GM18505 (cell line): ENCODE data around the gene SGMS1.

Experiments used
- ATAC-seq: cut with Tn5 transposase; IDR thresholded peaks from one replicate; pipeline ENCODE4 v1.9.1; 2021; ENCODE audit not compliant: unreplicated experiment
- POLR2A ChIP-seq: IDR thresholded peaks from 4 replicates; pipeline ENCODE4 v1.6.1; 2011; ENCODE audit warnings: borderline replicate concordance; ENCODE audit not compliant: insufficient read depth, insufficient read length; ENCODE audit errors: extremely low read depth

The SGMS1 gene

DNA sequence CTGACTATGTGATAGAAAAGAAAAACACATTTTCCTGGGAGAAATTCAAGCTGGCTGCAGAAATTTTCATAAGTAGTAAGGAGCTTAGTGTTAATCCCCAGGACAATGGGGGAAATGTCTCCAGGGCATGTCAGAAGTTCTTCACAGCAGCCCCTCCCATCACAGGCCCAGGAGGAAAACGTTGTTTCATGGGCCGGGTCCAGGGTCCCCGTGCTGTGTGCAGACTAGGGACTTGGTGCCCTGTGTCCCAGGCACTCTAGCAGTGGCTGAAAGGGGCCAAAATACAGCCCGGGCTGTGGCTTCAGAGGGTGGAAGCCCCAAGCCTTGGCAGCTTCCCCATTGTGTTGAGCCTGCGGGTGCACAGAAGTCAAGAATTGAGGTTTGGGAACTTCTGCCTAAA, 273.4 kb downstream of the SGMS1 start:
- no peak for ATAC-seq
- no peak for TF ChIP-seq POLR2A

DNA sequence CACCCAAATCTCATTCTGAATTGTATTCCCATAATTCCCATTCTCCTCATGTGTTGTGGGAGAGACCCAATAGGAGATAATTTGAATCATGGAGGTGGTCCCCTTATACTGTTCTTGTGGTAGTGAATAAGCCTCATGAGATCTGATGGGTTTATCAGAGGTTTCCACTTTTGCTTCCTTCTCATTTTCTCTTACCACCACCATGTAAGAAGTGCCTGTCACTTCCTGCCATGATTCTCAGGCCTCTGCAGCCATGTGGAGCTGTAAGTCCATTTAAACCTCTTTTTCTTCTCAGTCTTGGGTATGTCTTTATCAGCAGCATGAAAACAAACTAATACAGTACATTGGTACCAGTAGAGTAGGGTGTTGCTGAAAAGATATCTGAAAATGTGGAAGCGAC, 274.2 kb downstream of the SGMS1 start:
- no peak for ATAC-seq
- no peak for TF ChIP-seq POLR2A

DNA sequence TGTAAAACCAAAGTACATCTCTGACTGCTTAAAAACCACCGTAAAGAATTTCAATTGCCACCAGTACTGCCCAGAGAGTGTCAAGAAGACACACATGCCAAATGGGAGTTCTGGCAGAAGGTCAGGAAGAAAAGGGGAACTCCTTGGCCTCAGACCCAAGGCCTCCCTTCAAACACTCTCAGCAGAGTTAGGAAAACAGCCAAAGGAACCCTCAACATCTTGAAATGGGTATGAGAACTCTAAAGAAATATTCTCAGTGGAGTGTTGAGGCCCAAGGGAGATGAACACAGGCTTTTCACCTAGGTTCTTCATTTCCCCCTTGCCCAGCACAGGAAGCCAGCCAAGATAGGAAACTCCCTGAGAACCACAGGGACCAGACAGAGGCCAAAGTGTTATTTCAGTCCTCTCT, 276.4 kb downstream of the SGMS1 start:
- no peak for TF ChIP-seq POLR2A
- peak; percentile 90 for ATAC-seq

DNA sequence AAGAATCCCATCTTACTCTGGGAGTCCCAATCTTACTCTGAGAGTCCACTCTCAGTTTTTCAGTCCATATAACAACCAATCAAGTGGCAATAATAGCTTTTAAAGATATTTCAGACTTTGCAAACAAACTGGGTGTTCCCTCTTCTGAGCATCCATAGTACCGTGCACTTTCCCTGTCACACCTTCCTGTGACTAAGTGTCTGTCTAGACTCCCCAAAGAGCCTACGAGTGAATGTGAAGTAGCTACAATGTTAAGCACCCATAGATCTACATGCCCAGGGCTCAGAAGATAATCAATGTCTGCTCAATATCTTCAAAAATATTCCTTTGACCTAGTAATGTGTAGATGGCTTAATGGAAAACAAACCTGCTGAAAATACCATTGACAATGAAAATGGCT, 276.8 kb downstream of the SGMS1 start:
- no peak for ATAC-seq
- TF ChIP-seq POLR2A = no peak

DNA sequence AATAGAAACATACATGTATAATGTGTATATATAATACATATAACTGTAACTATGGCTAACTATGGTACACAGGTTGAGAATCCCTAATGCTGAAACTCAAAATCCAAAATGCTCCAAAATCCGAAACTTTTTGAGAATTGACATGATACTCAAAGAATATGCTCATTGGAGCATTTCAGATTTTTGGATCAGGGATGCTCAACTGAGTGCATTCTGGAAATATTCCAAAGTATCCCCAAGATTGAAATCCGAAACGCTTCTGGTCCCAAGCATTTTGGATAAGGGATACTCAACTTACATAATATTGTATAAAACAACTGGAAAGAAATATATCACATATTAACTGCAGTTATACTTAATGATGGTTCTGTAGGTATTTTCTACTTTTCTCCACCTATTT, 278.2 kb downstream of the SGMS1 start:
- no peak for TF ChIP-seq POLR2A
- no peak for ATAC-seq

DNA sequence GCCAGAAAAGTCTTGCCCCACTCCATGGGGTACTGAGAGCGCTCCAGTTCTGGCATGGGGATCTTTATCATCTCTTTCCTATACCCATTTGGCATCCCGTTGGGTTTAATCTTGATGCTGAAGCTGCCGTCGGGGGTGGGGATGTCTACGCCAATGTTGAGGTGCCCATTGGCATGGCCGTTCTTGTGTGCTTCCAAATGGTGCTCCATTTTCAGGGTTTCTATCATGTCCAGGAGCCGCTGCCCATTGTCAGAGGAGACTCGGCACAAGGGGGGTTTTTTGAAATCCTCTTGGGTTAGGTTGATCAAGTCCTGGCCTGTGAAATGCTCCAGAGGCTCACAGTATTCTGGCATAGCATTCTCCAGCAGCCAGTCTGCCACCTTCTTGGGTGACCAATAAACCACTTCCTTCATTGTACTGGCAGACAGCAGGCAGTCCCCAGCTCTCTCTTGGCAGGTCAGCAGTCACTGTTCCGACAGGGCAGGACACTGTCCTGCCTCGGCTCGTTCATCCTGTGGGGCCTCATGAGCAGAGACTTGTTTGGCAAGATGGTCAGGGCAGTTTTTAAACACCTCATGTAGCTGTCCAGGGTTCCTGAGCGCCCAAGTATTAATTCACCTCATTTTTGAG, 279.9 kb downstream of the SGMS1 start:
- TF ChIP-seq POLR2A = no peak
- no peak for ATAC-seq

DNA sequence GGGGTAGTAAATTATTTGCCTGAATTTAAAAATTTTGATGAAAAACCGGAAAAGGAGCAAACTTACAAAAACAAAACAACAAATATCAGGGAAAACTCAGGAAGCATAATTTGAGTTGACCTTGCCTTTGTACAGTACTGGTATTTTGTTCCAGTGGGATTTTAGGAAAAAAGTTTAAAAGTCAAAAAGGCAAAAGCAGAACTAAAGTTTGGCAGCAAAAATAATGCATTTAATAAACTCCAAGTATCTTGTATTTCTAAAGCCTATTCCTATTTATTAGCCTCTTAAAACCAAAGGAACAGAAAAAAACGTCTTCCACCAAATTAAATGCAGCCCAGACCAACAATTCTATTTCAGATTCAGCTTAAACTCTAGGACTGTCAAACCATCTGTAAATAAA, 281.8 kb downstream of the SGMS1 start:
- TF ChIP-seq POLR2A = no peak

DNA sequence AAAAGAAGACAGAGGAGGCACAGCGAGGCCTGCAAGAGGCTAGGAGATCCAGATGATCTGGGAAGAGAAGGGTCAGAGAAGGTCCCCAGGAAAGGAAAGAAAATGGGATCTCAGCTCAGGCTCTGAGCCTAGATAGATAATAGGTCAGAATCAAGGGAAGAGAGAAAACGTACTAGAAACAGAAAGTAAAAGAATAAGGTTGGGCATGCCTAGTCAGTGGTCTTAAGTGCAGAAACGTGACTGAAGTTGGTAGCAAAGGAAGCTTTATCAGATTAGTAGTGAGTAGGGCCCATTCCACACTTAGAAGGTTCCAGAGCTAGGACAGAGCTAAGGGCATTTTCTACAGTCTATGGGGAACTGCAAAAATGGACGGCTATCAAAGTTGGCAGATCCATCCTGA, 287.6 kb downstream of the SGMS1 start:
- no peak for ATAC-seq
- TF ChIP-seq POLR2A = no peak

More for the DNA sequence above, 281.8 kb downstream of the SGMS1 start:
- no peak for ATAC-seq

DNA sequence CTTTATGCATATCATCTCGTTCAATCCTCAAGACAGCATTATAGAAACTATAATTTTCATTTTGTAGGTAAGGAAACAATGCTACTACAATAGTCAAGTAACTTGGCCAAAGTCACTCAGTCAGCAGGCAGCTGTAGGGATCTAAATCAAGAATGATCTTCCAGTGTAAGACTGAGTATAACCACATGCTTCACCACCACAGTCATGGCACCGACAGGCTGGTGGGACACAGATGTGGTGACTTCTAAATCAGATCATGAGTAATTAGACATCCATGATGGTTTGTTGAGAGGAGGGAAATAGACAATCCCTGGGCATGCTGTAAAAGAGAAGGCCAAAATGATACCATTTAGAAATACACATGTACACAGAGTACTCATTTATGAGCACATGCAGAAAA, 288.4 kb downstream of the SGMS1 start:
- no peak for TF ChIP-seq POLR2A
- ATAC-seq = no peak

DNA sequence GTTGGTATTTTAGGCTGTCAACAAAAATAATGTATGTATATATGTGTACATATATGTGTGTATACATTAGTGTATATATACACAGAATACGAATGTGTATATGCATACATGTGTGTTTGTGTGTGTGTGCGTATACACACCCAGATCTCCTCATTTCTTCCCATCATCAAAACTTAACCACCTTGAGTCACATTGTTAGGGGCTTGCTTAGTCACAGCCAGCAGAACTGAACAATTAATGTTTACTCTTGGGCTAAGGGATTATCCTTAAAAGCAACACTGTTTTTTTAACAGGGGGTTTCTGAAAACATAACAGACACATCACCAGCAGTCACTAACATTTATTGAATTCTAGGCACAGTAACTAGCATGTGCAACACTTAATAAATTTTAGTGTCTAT, 289.5 kb downstream of the SGMS1 start:
- TF ChIP-seq POLR2A = no peak
- no peak for ATAC-seq

DNA sequence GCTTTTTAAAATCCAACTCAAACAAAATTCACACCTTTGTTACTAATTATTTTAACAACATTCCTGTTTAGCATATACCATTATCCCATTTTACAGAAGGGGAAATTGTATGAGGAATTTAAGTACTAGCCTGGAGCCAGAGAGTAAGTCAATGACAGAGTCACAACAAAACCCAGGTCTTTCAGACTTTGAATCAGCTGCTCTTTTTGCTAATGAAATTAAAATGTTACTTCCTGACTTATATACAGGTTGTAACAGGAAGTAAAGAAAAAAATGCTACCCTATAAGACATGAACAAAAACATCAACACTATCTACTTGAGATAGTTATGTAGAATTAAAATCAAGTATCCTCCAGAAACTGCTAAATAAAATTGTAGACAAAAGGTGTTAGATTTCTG, 289.9 kb downstream of the SGMS1 start:
- no peak for TF ChIP-seq POLR2A
- no peak for ATAC-seq

DNA sequence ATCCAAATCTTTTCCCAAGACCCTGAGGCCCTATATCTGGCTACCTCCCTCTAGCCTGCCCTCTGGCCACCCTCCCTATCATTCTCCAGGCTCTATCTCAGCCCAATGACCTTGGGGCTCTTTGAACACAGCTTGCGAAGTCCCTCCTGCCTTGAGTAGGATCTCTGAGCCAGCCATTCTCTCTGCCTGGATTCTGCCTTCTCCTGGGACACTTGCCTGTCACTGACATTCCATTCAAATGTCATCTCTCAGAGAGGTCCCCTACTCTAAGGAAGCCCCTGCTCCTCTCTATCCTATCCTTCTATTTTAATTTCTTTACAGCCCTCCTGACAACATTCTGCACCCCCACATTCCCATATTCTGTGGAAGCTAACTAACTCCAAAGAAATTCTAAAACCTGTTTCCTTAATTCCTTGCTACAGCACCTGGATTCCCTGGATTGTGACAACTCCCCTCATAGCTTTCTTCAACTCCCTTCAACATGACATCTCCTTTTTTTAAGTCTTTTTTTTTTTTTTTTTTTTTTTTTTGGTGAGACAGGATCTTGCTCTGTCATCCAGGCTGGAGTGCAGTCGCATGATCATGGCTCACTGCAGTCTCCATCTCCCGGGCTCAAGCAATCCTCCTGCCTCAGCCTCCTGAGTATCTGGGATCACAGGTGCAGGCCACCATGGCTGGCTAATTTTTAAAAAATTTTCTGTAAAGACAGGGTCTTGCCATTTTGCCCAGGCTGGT, 291.5 kb downstream of the SGMS1 start:
- no peak for TF ChIP-seq POLR2A
- no peak for ATAC-seq

DNA sequence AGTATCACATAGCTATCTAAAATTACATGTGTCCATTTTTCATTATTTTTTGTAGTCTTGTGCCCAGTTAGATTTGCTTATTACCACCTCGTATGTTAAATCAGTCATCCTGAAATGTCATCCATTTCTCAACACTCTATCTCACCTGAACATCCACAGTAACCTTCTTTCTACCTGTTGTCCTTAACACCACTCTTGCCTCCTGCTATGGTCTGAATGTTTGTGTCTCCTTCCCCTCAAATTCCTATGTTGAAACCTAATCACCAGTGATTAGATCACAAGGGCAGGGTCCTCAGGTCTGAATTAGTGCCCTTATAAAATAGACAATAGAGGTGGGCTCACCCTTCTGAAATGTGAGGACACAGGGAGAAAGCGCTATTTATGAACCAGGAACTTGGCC, 292.3 kb downstream of the SGMS1 start:
- no peak for ATAC-seq
- TF ChIP-seq POLR2A = no peak
